ENCODE data around the gene ITGB7.

GRCh38 chr12:53222170-53222721 is 15.2 kb upstream of the ITGB7 start:
- no peak for TF ChIP-seq CTCF (IDR thresholded peaks at IDR 0.05; ENCODE audit: extremely low read depth in 1 of 2, insufficient read depth in 1 of 2, low read depth in 1 of 2, low read length in 2 of 2)
- no peak for TF ChIP-seq EZH2 (IDR thresholded peaks at IDR 0.05; ENCODE audit: borderline replicate concordance, low read depth, low read length, severe bottlenecking)

All from endothelial cell of umbilical vein (primary cell).